Measurements from ENCODE around the gene RIPK3. TPM values are rescaled to one million over a fixed set of nuclear protein-coding genes. Genes with fewer than 3 reads are reported as not detected.
A peak's percentile ranks its signal among the peaks of the same experiment; 100 is the strongest.
"Not testable (repeated sequence)": the region's sequence is repeated elsewhere in the genome, so short reads cannot be mapped to it uniquely, and the experiment has no call there.

The RIPK3 gene
- total and polyA plus RNA-seq, 8 donors, result 6.4 to 42.6 (median 13.5) TPM

GRCh38 chr14:24377657-24378056, 37.9 kb upstream of the RIPK3 start:
- no peak overlapping the region for H3K27ac ChIP-seq
- DNase-seq, result peak in 1 of 2 donors; percentile 7
- no peaks in the 10 kb centered on the region for H3K9me3 ChIP-seq
- no peaks in the 10 kb centered on the region for H3K27me3 ChIP-seq
- H3K36me3 ChIP-seq, result peaks cover 0 to 50% (median 35%) of the 10 kb centered on the region in 4 donors
- 42 to 66% (median 61%) methylated on average over 2 of the region's 2 CpGs for WGBS, 5 donors
- H3K4me1 ChIP-seq, result no peaks in the 10 kb centered on the region
- TF ChIP-seq CTCF (IDR thresholded peaks at IDR 0.05) (no peak), EP300 (IDR thresholded peaks at IDR 0.05) (no peak), POLR2A (IDR thresholded peaks at IDR 0.05) (no peak), POLR2AphosphoS5 (IDR thresholded peaks at IDR 0.05) (no peak)
- H3K4me3 ChIP-seq, result no peak overlapping the region
- intact Hi-C loops (cut with DNase I; ENCODE audit: low total_unique reads), result no loop called here

- H3K9me3 ChIP-seq, result no peaks in the 10 kb centered on the region
- DNase-seq, result no peak
- no peak for TF ChIP-seq POLR2A (IDR thresholded peaks at IDR 0.05)
- no peak for TF ChIP-seq CTCF (IDR thresholded peaks at IDR 0.05)
- no peak for TF ChIP-seq EP300 (IDR thresholded peaks at IDR 0.05)
- no peak for TF ChIP-seq POLR2AphosphoS5 (IDR thresholded peaks at IDR 0.05)
- intact Hi-C loops (cut with DNase I; ENCODE audit: low total_unique reads), result no loop called here
- no peaks in the 10 kb centered on the region for H3K4me1 ChIP-seq
- H3K36me3 ChIP-seq, result peaks cover 0 to 56% (median 37%) of the 10 kb centered on the region in 4 donors
- H3K4me3 ChIP-seq, result no peak overlapping the region
- no peaks in the 10 kb centered on the region for H3K27me3 ChIP-seq
- no peak overlapping the region for H3K27ac ChIP-seq
- 81 to 89% (median 86%) methylated on average over 7 of the region's 7 CpGs for WGBS, 5 donors
Observed at GRCh38 chr14:24377126-24377525, 37.3 kb upstream of the RIPK3 start.

GRCh38 chr14:24376448-24377070, 36.8 kb upstream of the RIPK3 start:
- TF ChIP-seq CTCF (IDR thresholded peaks at IDR 0.05) (no peak), POLR2AphosphoS5 (IDR thresholded peaks at IDR 0.05) (no peak), EP300 (IDR thresholded peaks at IDR 0.05) (no peak), POLR2A (IDR thresholded peaks at IDR 0.05) (no peak)
- Histone ChIP-seq H3K9me3 (no peaks in the 10 kb centered on the region), H3K27me3 (no peaks in the 10 kb centered on the region), H3K4me3 (no peak overlapping the region), H3K4me1 (no peaks in the 10 kb centered on the region), H3K27ac (no peak overlapping the region), H3K36me3 (peaks cover 0 to 56% (median 37%) of the 10 kb centered on the region in 4 donors)
- no peak for DNase-seq
- WGBS, 5 donors, result 71 to 79% (median 78%) methylated on average over 16 of the region's 16 CpGs
- intact Hi-C loops (cut with DNase I; ENCODE audit: low total_unique reads), result no loop called here

GRCh38 chr14:24372701-24373416, 33.1 kb upstream of the RIPK3 start:
- Histone ChIP-seq H3K27ac (no peak overlapping the region), H3K9me3 (no peaks in the 10 kb centered on the region), H3K4me1 (peaks cover 13 to 30% (median 22%) of the 10 kb centered on the region in 4 donors), H3K36me3 (peaks cover 0 to 56% (median 37%) of the 10 kb centered on the region in 4 donors), H3K27me3 (peaks cover 0 to 22% (median 0%) of the 10 kb centered on the region in 3 donors), H3K4me3 (no peak overlapping the region)
- DNase-seq, result peak; percentile 7 to 63
- 83 to 85% (median 83%) methylated on average over 11 to 12 of the region's 12 CpGs for WGBS, 5 donors
- intact Hi-C loops (cut with DNase I; ENCODE audit: low total_unique reads), result no loop called here
- no peak for TF ChIP-seq POLR2AphosphoS5 (IDR thresholded peaks at IDR 0.05)
- no peak for TF ChIP-seq CTCF (IDR thresholded peaks at IDR 0.05)
- TF ChIP-seq POLR2A (IDR thresholded peaks at IDR 0.05), result no peak
- TF ChIP-seq EP300 (IDR thresholded peaks at IDR 0.05), result no peak

- peaks cover 0 to 35% (median 0%) of the 10 kb centered on the region in 3 donors for H3K27me3 ChIP-seq
Observed at GRCh38 chr14:24371605-24372004, 31.8 kb upstream of the RIPK3 start.

More at GRCh38 chr14:24371605-24372004, 31.8 kb upstream of the RIPK3 start:
- H3K9me3 ChIP-seq; intact Hi-C loops (cut with DNase I; ENCODE audit: low total_unique reads); H3K4me3 ChIP-seq; H3K27ac ChIP-seq; DNase-seq: not testable (repeated sequence)
- Histone ChIP-seq H3K4me1 (peaks cover 18 to 42% (median 34%) of the 10 kb centered on the region in 4 donors), H3K36me3 (peaks cover 0 to 44% (median 31%) of the 10 kb centered on the region in 4 donors)
- WGBS, 5 donors, result 73 to 92% (median 87%) methylated on average over 3 of the region's 3 CpGs
